Stomach (tissue), 9 donors: ENCODE data around the gene NECAB3. TPM values are rescaled to one million over a fixed set of nuclear protein-coding genes. Genes with fewer than 3 reads are reported as not detected.
A peak's percentile ranks its signal among the peaks of the same experiment; 100 is the strongest.

Source experiments
- DNase-seq, 2 donors: peaks; one replicate each; pipeline versions ENCODE4 v3.0.0 to v3.0.0-alpha.2; 2013 to 2019
- H3K27ac ChIP-seq, 5 donors: fragments of 200-600 bp in 4 of 5; sonication (generic) in 4 of 5; one replicate each; pipeline ENCODE4 v1.5.1; 2013 to 2019; ENCODE audit warnings: mild to moderate bottlenecking in 1 of 5, moderate library complexity in 1 of 5
- H3K27me3 ChIP-seq, 3 donors: fragments of 200-600 bp; sonication (generic); one replicate each; pipeline ENCODE4 v1.5.1; 2017 to 2019; ENCODE audit warnings: mixed run types in 1 of 3
- H3K36me3 ChIP-seq, 4 donors: fragments of 200-600 bp; sonication (generic); 1 replicate in 3 of 4; 2 replicates in 1 of 4; pipeline ENCODE4 v1.5.1; 2016 to 2019
- H3K4me1 ChIP-seq, 4 donors: fragments of 200-600 bp; sonication (generic); one replicate each; pipeline ENCODE4 v1.5.1; 2016 to 2019
- H3K4me3 ChIP-seq, 4 donors: fragments of 200-600 bp; sonication (generic) in 3 of 4; one replicate each; pipeline ENCODE4 v1.5.1; 2016 to 2019; ENCODE audit warnings: mild to moderate bottlenecking in 1 of 4
- H3K9me3 ChIP-seq, 4 donors: fragments of 200-600 bp; sonication (generic); one replicate each; pipeline ENCODE4 v1.5.1; 2016 to 2019
- EP300 ChIP-seq: sonication (generic); formaldehyde crosslinking; IDR thresholded peaks from one replicate; pipeline ENCODE4 v1.6.1; 2017; ENCODE audit warnings: antibody characterized with exemption
- POLR2A ChIP-seq, 4 donors: fragments of 450-650 bp; IDR thresholded peaks; one replicate each; pipeline ENCODE4 v1.6.1; 2016; ENCODE audit warnings: antibody characterized with exemption in 4 of 4, control low read depth in 2 of 4, mild to moderate bottlenecking in 1 of 4, moderate library complexity in 1 of 4
- POLR2AphosphoS5 ChIP-seq, 3 donors: sonication (generic); formaldehyde crosslinking; IDR thresholded peaks; one replicate each; pipeline ENCODE4 v1.6.1; 2016; ENCODE audit warnings: antibody characterized with exemption in 3 of 3
- WGBS, 5 donors: extraction: QIAGEN DNeasy Blood & Tissue Kit in 3 of 5; methylation state at CpG; one replicate each; pipeline versions ENCODE4 v1.1.5 to v1.1.7; 2013 to 2018; 5-methylcytosine and 5-hydroxymethylcytosine counted together
- intact Hi-C: fragments of 100-400 bp; cut with DNase I; formaldehyde crosslinking; loops from one replicate; pipeline ENCODE4 v1.15.1; 2023; ENCODE audit warnings: low total_unique reads
- polyA plus RNA-seq, 3 donors: library from polyadenylated mRNA; stranded (reverse); fragments of 200-250 nt; gene quantifications; one replicate each; pipeline ENCODE4 v1.2.3, GENCODE V29; 2013
- total RNA-seq, 5 donors: library from RNA; depleted of rRNA; stranded (reverse); fragments of >200 nt; gene quantifications; one replicate each; pipeline versions ENCODE4 v1.1.0 to v1.2.3, GENCODE V29; 2014 to 2016
- TF ChIP-seq, protein P1 (sequence below), 7 experiments: fragments of 450-650 bp in 4 of 7; fragments of 200-600 bp in 3 of 7; sonication (generic) in 3 of 7; IDR thresholded peaks; one replicate each; pipeline ENCODE4 v1.5.1; 2016 to 2019; ENCODE audit warnings: antibody characterized with exemption in 7 of 7, control low read depth in 2 of 7, mild to moderate bottlenecking in 1 of 7
- donor health status: healthy with polysubstance abuse.
- donor health status: Bipolar disorder and iron deficiency.
- donor health status: healthy.

NECAB3 gene
- total and polyA plus RNA-seq, 8 donors = 28.1 to 335 (median 68.9) TPM

- intact Hi-C loops = no loop called here
- 76 to 87% (median 82%) methylated on average over 8 of the region's 8 CpGs for WGBS, 5 donors
- no peaks in the 10 kb centered on the region for H3K9me3 ChIP-seq
- TF ChIP-seq, protein P1, sequence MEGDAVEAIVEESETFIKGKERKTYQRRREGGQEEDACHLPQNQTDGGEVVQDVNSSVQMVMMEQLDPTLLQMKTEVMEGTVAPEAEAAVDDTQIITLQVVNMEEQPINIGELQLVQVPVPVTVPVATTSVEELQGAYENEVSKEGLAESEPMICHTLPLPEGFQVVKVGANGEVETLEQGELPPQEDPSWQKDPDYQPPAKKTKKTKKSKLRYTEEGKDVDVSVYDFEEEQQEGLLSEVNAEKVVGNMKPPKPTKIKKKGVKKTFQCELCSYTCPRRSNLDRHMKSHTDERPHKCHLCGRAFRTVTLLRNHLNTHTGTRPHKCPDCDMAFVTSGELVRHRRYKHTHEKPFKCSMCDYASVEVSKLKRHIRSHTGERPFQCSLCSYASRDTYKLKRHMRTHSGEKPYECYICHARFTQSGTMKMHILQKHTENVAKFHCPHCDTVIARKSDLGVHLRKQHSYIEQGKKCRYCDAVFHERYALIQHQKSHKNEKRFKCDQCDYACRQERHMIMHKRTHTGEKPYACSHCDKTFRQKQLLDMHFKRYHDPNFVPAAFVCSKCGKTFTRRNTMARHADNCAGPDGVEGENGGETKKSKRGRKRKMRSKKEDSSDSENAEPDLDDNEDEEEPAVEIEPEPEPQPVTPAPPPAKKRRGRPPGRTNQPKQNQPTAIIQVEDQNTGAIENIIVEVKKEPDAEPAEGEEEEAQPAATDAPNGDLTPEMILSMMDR (IDR thresholded peaks at IDR 0.05) = no peak
- TF ChIP-seq POLR2A (IDR thresholded peaks at IDR 0.05) = no peak
- TF ChIP-seq EP300 = no peak
- TF ChIP-seq POLR2AphosphoS5 (IDR thresholded peaks at IDR 0.05) = no peak
- H3K4me1 ChIP-seq = peaks cover 12 to 33% (median 23%) of the 10 kb centered on the region in 4 donors
- no peak overlapping the region for H3K4me3 ChIP-seq
- H3K27ac ChIP-seq = peak overlapping the region in 2 of 5 donors; percentile 59 to 80
- DNase-seq = no peak
- H3K36me3 ChIP-seq = no peaks in the 10 kb centered on the region
- no peaks in the 10 kb centered on the region for H3K27me3 ChIP-seq
These were observed 13.2 kb upstream of the NECAB3 start for GRCh38 chr20:33687370-33687915.

DNA sequence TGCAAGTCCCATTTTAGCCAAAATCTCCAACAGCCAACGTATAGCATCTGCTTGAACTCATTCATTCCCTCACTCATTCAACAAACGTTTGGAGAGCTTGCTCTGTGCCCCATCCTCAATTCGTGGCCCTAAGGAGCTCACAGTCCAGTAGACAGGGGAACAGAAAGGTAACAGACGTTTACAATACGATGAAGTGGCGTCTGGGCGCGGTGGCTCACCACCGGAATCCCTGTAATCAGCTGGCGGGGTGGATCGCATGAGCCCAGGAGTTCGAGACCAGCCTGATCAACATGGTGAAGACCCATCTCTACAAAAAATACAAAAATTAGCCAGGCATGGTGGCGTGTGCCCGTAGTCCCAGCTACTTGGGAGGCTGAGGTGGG, 12.7 kb upstream of the NECAB3 start:
- Histone ChIP-seq H3K27me3 (no peaks in the 10 kb centered on the region), H3K4me3 (peak overlapping the region; percentile 44 to 57 (median 48)), H3K4me1 (peaks cover 12 to 33% (median 23%) of the 10 kb centered on the region in 4 donors), H3K36me3 (no peaks in the 10 kb centered on the region), H3K9me3 (no peaks in the 10 kb centered on the region), H3K27ac (peak overlapping the region in 4 of 5 donors; percentile 51 to 84 (median 70))
- no peak for DNase-seq
- intact Hi-C loops = no loop called here
- TF ChIP-seq, protein P1 (IDR thresholded peaks at IDR 0.05) = no peak
- TF ChIP-seq POLR2A (IDR thresholded peaks at IDR 0.05) = no peak
- no peak for TF ChIP-seq POLR2AphosphoS5 (IDR thresholded peaks at IDR 0.05)
- no peak for TF ChIP-seq EP300
- WGBS, 5 donors = 78 to 82% (median 79%) methylated on average over 14 of the region's 14 CpGs

DNA sequence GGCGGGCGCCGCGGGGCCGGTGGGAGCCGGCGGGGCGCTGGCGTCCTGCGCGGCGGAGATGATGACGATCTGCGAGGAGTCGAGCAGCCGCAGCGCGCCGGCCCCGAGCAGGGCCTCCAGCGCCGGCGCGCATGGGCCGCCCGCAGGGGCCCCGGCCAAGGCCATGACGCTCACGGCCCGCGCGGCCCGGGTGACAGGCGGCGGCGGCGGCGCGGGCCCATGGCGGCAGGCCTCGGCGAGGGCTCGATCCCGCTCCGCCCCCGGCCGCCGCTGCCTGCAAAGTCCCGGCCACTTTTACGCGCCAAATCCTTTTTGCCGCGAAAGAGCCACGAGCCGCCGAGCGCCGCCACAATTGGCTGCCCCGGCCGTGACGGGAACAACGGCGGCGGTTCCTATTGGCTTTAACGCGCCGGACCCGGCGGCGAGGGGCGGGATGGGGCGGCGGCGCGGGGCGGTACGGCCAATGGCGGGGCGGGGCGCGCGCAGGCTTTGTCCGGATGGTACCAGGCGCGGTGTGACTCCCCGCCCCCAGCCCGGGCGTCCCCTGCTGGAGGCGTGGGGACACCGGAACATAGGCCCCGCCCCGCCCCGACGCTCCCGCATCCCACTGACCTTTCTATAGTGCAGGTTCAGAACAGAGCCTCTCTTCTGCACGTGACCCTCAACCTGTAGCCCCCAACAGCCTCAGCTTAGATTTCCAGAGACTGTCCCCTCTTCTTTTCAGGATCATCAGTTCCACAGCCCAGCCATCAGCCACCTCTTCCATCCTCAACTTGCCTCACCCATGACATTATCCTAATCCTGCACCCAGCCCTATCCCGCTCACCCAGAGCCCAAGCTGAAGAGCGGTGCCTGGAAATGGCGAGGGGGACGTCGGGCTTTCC, 12.1 kb upstream of the NECAB3 start, which contains the start of gene E2F1:
Gene E2F1, minus strand, starts transcription at position 286 of the 884 bp plus-strand sequence. Its CDS starts 121 bp downstream, at position 165.
- Histone ChIP-seq H3K27ac (peak within 1 kb of the TSS; percentile 47 to 84 (median 59)), H3K36me3 (no peaks in the 10 kb centered on the region), H3K4me3 (peak within 1 kb of the TSS; percentile 44 to 57 (median 48)), H3K4me1 (peaks cover 12 to 33% (median 23%) of the 10 kb centered on the region in 4 donors), H3K9me3 (no peaks in the 10 kb centered on the region), H3K27me3 (no peaks in the 10 kb centered on the region)
- intact Hi-C loops = no loop called here
- peak; percentile 98 for DNase-seq
- TF ChIP-seq, protein P1 (IDR thresholded peaks at IDR 0.05) = peak in 5 of 7 experiments; percentile 11 to 73 (median 26)
- TF ChIP-seq EP300 (no peak), POLR2A (IDR thresholded peaks at IDR 0.05) (no peak), POLR2AphosphoS5 (IDR thresholded peaks at IDR 0.05) (peak in 1 of 3 donors; percentile 40)
- 2 to 7% (median 3%) methylated on average over 29 to 99 of the region's 101 CpGs for WGBS, 5 donors

- intact Hi-C loops = no loop called here
- DNase-seq = peak in 1 of 2 donors; percentile 76
- Histone ChIP-seq H3K4me1 (peaks cover 12 to 33% (median 23%) of the 10 kb centered on the region in 4 donors), H3K27me3 (no peaks in the 10 kb centered on the region), H3K27ac (peak overlapping the region; percentile 41 to 84 (median 52)), H3K36me3 (no peaks in the 10 kb centered on the region), H3K4me3 (peak overlapping the region; percentile 44 to 57 (median 48)), H3K9me3 (no peaks in the 10 kb centered on the region)
- WGBS, 5 donors = 1 to 5% (median 2%) methylated on average over 11 to 53 of the region's 53 CpGs
- TF ChIP-seq POLR2AphosphoS5 (IDR thresholded peaks at IDR 0.05) = no peak
- TF ChIP-seq, protein P1 (IDR thresholded peaks at IDR 0.05) = no peak
- TF ChIP-seq POLR2A (IDR thresholded peaks at IDR 0.05) = no peak
- TF ChIP-seq EP300 = no peak
These were observed 11.3 kb upstream of the NECAB3 start for GRCh38 chr20:33685328-33686099.
